Liver (tissue), 9 donors: ENCODE measurements around the gene ADCY9. TPM values are rescaled to one million over a fixed set of nuclear protein-coding genes. Genes with fewer than 3 reads are reported as not detected.
A peak's percentile ranks its signal among the peaks of the same experiment; 100 is the strongest.

Experiments
- DNase-seq: peaks from one replicate; pipeline ENCODE4 v3.0.0-alpha.2; 2017; ENCODE audit warnings: low spot score
- H3K27ac ChIP-seq, 2 donors: one replicate each; pipeline ENCODE4 v1.7.0; 2013; ENCODE audit warnings: inconsistent platforms in 2 of 2, low read length in 2 of 2, control low read depth in 1 of 2, low read depth in 1 of 2, mild to moderate bottlenecking in 1 of 2
- H3K27me3 ChIP-seq, 4 donors: one replicate each; pipeline versions ENCODE4 v1.6.1 to v1.7.0; 2013; ENCODE audit warnings: low read length in 3 of 4, inconsistent platforms in 1 of 4, mild to moderate bottlenecking in 1 of 4, moderate library complexity in 1 of 4; ENCODE audit not compliant: control insufficient read depth in 4 of 4, insufficient read depth in 4 of 4
- H3K36me3 ChIP-seq, 4 donors: one replicate each; pipeline versions ENCODE4 v1.6.1 to v1.7.0; 2013; ENCODE audit warnings: low read length in 3 of 4, mild to moderate bottlenecking in 3 of 4, low read depth in 1 of 4, moderate library complexity in 1 of 4; ENCODE audit not compliant: control insufficient read depth in 4 of 4, insufficient read depth in 3 of 4
- H3K4me1 ChIP-seq, 4 donors: one replicate each; pipeline versions ENCODE4 v1.6.1 to v1.7.0; 2013; ENCODE audit warnings: low read length in 3 of 4, mild to moderate bottlenecking in 3 of 4, moderate library complexity in 1 of 4; ENCODE audit not compliant: control insufficient read depth in 4 of 4, insufficient read depth in 4 of 4
- H3K4me3 ChIP-seq, 3 donors: one replicate each; pipeline versions ENCODE4 v1.6.1 to v1.7.0; 2013; ENCODE audit warnings: low read length in 3 of 3, control low read depth in 1 of 3, low read depth in 1 of 3, mild to moderate bottlenecking in 1 of 3
- H3K9ac ChIP-seq, 2 donors: one replicate each; pipeline ENCODE4 v1.7.0; 2013; ENCODE audit warnings: low read length in 2 of 2, mild to moderate bottlenecking in 2 of 2, moderate library complexity in 2 of 2, control low read depth in 1 of 2, low read depth in 1 of 2
- H3K9me3 ChIP-seq, 4 donors: one replicate each; pipeline versions ENCODE4 v1.6.1 to v1.7.0; 2013; ENCODE audit warnings: low read length in 3 of 4; ENCODE audit not compliant: control insufficient read depth in 4 of 4
- ATF3 ChIP-seq: IDR thresholded peaks from 2 replicates; pipeline ENCODE4 v1.6.1; 2016; ENCODE audit warnings: antibody characterized with exemption
- CTCF ChIP-seq: fragments of 150-350 bp; IDR thresholded peaks from 2 replicates; pipeline ENCODE4 v1.5.1; 2017; ENCODE audit warnings: improper control_type of control experiment, low read depth, low read length; ENCODE audit not compliant: missing input control
- EGR1 ChIP-seq, 2 donors: IDR thresholded peaks; 2 replicates each; pipeline ENCODE4 v1.6.1; 2016 to 2018; ENCODE audit warnings: antibody characterized with exemption in 2 of 2, low read depth in 2 of 2
- FOXA1 ChIP-seq: IDR thresholded peaks from 2 replicates; pipeline ENCODE4 v1.6.1; 2016; ENCODE audit warnings: antibody characterized with exemption
- FOXA2 ChIP-seq: IDR thresholded peaks from 2 replicates; pipeline ENCODE4 v1.6.1; 2016; ENCODE audit warnings: antibody characterized with exemption
- GABPA ChIP-seq, 2 donors: IDR thresholded peaks in 1 of 2; conservative IDR thresholded peaks in 1 of 2; 2 replicates each; pipeline ENCODE4 v1.6.1; 2016; ENCODE audit warnings: antibody characterized with exemption in 2 of 2, mild to moderate bottlenecking in 1 of 2, moderate library complexity in 1 of 2
- HNF4A ChIP-seq, 2 donors: conservative IDR thresholded peaks; 2 replicates each; pipeline ENCODE4 v1.6.1; 2016; ENCODE audit warnings: antibody characterized with exemption in 2 of 2, mild to moderate bottlenecking in 2 of 2
- MAX ChIP-seq: IDR thresholded peaks from 2 replicates; pipeline ENCODE4 v1.6.1; 2016; ENCODE audit warnings: antibody characterized with exemption
- NR2F2 ChIP-seq: IDR thresholded peaks from 2 replicates; pipeline ENCODE4 v1.6.1; 2016; ENCODE audit warnings: antibody characterized with exemption
- RAD21 ChIP-seq, 2 donors: IDR thresholded peaks; 2 replicates each; pipeline ENCODE4 v1.6.1; 2016; ENCODE audit warnings: antibody characterized with exemption in 2 of 2, mild to moderate bottlenecking in 2 of 2
- SP1 ChIP-seq: IDR thresholded peaks from 2 replicates; pipeline ENCODE4 v1.6.1; 2018; ENCODE audit warnings: antibody characterized with exemption, mild to moderate bottlenecking
- TAF1 ChIP-seq: conservative IDR thresholded peaks from 2 replicates; pipeline ENCODE4 v1.6.1; 2016; ENCODE audit warnings: antibody characterized with exemption, mild to moderate bottlenecking
- ZBTB33 ChIP-seq: IDR thresholded peaks from 2 replicates; pipeline ENCODE4 v1.6.1; 2016; ENCODE audit warnings: antibody characterized with exemption
- WGBS: extraction: QIAGEN DNeasy Blood & Tissue Kit; methylation state at CpG from one replicate; pipeline ENCODE4 v1.1.7; 2013; 5-methylcytosine and 5-hydroxymethylcytosine counted together
- polyA plus RNA-seq, 2 donors: library from polyadenylated mRNA; stranded (reverse) in 1 of 2; unstranded in 1 of 2; fragments of 200-250 nt in 1 of 2; fragments of >200 nt in 1 of 2; fragmentation: Nextera tagmentation in 1 of 2; extraction: Ambion mirVana in 1 of 2; gene quantifications; one replicate each; pipeline versions ENCODE4 v1.2.1 to v1.2.3, GENCODE V29; 2013 to 2015
- total RNA-seq, 2 donors: library from RNA; depleted of rRNA; stranded (reverse); fragments of >200 nt; gene quantifications; one replicate each; pipeline ENCODE4 v1.2.3, GENCODE V29; 2014
- TF ChIP-seq, protein P1 (sequence below): IDR thresholded peaks from 2 replicates; pipeline ENCODE4 v1.6.1; 2016; ENCODE audit warnings: antibody characterized with exemption, mild to moderate bottlenecking
- donor health status: healthy.
- donor health status: healthy.
- donor health status: healthy.
- donor health status: healthy.
- donor health status: healthy.

Gene ADCY9
- total and polyA plus RNA-seq, 4 donors: 3.6 to 25.1 (median 11.0) TPM

DNA sequence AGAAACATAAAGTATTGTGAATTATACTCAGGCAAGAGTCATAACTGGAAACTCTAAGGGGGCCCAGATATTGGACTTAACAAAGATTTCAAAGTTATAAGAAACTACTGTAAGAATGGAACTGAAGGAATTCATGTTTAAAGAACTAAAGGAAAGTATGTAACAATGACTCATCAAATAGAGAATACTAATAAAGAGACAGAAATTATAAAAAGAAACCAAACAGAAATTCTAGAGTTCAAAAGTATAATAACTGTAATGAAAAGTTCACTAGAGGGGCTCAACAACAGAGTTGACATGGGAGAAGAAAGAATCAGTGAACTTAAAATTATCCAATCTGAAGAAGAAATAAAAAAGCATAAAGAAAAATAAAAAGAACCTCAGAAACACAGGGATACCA, 55.4 kb downstream of the ADCY9 start:
- H3K4me1 ChIP-seq: peaks cover 0 to 17% (median 6%) of the 10 kb centered on the region in 4 donors
- no peak overlapping the region for H3K9ac ChIP-seq
- H3K36me3 ChIP-seq: no peaks in the 10 kb centered on the region
- no peak overlapping the region for H3K27ac ChIP-seq
- no peaks in the 10 kb centered on the region for H3K27me3 ChIP-seq
- no peak for DNase-seq
- no peak overlapping the region for H3K4me3 ChIP-seq
- H3K9me3 ChIP-seq: no peaks in the 10 kb centered on the region
- TF ChIP-seq EGR1 (IDR thresholded peaks at IDR 0.05; ENCODE audit: low read depth in 2 of 2) (no peak), NR2F2 (no peak), RAD21 (IDR thresholded peaks at IDR 0.05) (no peak), CTCF (no peak), HNF4A (conservative IDR thresholded peaks at IDR 0.05) (no peak), FOXA1 (no peak), SP1 (no peak), MAX (no peak), ZBTB33 (no peak), ATF3 (no peak), GABPA (IDR thresholded peaks at IDR 0.05 in 1 of 2, conservative IDR thresholded peaks at IDR 0.05 in 1 of 2) (no peak)
- TF ChIP-seq, protein P1, sequence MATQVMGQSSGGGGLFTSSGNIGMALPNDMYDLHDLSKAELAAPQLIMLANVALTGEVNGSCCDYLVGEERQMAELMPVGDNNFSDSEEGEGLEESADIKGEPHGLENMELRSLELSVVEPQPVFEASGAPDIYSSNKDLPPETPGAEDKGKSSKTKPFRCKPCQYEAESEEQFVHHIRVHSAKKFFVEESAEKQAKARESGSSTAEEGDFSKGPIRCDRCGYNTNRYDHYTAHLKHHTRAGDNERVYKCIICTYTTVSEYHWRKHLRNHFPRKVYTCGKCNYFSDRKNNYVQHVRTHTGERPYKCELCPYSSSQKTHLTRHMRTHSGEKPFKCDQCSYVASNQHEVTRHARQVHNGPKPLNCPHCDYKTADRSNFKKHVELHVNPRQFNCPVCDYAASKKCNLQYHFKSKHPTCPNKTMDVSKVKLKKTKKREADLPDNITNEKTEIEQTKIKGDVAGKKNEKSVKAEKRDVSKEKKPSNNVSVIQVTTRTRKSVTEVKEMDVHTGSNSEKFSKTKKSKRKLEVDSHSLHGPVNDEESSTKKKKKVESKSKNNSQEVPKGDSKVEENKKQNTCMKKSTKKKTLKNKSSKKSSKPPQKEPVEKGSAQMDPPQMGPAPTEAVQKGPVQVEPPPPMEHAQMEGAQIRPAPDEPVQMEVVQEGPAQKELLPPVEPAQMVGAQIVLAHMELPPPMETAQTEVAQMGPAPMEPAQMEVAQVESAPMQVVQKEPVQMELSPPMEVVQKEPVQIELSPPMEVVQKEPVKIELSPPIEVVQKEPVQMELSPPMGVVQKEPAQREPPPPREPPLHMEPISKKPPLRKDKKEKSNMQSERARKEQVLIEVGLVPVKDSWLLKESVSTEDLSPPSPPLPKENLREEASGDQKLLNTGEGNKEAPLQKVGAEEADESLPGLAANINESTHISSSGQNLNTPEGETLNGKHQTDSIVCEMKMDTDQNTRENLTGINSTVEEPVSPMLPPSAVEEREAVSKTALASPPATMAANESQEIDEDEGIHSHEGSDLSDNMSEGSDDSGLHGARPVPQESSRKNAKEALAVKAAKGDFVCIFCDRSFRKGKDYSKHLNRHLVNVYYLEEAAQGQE: no peak

DNA sequence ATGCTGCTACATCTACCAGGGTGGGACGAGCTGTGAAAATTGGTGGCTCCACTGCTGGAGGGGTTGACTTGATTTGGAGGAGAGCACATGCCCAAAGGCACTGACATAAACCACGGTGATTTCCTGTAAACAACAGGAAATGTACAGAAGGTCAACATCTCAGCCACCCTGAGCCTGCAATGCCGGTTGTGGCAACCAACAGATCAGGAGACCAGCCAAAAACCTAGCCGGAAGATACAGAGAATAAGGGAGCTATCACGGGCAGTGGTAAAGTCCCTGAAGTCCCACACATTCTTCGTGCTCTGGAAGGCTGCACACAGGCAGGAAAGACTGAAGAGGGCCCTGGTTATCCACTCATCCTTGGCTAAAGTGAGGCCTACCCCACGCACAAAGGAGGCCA, 56.2 kb downstream of the ADCY9 start:
- DNase-seq: no peak
- peaks cover 0 to 14% (median 6%) of the 10 kb centered on the region in 4 donors for H3K4me1 ChIP-seq
- H3K4me3 ChIP-seq: no peak overlapping the region
- TF ChIP-seq, protein P1: no peak
- TF ChIP-seq FOXA2: peak; percentile 12
- TF ChIP-seq TAF1: no peak
- TF ChIP-seq GABPA (IDR thresholded peaks at IDR 0.05 in 1 of 2, conservative IDR thresholded peaks at IDR 0.05 in 1 of 2): peak in 1 of 2 donors; percentile 43
- peak in 1 of 2 donors; percentile 10 for TF ChIP-seq HNF4A (conservative IDR thresholded peaks at IDR 0.05)
- peak; percentile 42 for TF ChIP-seq MAX
- 32% methylated on average over 7 of the region's 7 CpGs for WGBS
- no peaks in the 10 kb centered on the region for H3K27me3 ChIP-seq
- H3K36me3 ChIP-seq: no peaks in the 10 kb centered on the region
- H3K9ac ChIP-seq: no peak overlapping the region
- peak overlapping the region; percentile 35 to 38 for H3K27ac ChIP-seq
- H3K9me3 ChIP-seq: no peaks in the 10 kb centered on the region
